Inflammatory macrophage treated with lipopolysaccharide for 1 hour (primary cell): Measurements from ENCODE around the gene SCAF11.

ENCODE experiments used
- DNase-seq, 2 donors: peaks; one replicate each; pipeline ENCODE4 v3.0.0-alpha.2; 2020 to 2022

SCAF11 gene

DNA sequence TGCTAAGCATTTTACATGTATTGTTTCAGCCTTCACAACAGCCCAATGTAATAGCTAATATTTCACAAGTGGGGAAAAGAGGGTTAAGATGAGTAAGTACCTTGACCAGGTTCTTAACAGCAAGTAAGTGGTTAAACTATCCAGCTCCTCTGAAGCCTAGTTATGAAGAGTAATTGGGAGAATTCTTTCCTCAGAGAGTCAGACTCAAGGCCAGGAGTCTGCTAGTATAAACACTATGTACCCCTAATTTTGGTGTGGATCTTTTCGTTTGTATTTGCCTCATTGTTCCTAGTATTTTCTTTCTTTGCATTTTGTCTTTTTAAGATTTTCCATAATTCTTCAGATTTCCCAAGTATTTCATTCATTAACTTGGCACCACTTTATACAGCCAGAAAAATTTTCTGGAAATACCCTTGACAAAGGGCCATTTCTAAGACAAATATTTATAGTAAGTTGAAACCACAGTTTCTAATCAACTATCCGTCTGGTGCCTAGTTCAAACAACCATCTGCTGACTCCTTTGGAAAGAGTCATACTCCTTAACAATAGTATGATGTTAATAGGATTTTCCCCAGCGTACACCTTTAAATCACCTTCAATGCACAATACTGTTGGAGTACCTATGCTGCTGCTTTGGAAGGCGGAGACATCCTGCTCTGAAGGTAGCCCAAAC is 81.2 kb downstream of the SCAF11 start:
- DNase-seq, result no peak

DNA sequence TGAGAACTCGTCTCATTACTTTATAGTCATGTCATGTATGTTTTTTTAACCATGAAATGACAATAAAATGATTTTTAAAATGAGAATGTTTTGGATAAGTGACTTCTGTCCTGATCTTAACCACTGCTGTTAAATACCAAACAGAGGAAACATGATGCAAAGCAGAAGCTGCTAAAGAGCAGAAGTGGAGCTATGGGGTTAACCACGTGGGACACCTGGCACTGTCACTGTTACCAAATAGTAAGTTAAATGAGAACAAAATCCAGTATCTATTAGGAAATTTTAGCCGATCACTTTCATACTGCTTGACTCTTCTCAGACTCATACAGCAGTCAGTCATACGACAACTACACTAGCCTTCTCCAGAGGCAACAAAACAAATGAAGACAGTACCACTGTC is 82.4 kb downstream of the SCAF11 start:
- peak in 1 of 2 donors; percentile 3 for DNase-seq

DNA sequence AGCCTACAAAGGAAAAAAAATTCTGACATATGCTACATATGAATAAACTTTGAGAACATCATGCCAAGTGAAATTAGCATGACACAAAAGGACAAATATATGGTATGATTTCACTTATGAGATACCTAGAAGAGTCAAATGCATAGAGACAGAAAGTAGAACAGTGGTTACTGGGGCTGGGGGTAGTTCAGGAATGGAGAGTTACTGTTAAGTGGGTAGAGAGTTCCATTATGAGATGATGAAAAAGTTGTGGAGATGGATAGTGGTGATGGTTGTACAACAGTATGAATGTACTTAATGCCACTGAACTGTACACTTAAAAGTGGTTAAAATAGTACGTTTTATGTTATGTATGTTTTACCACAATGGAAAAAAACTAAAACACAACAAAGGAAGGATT is 92.3 kb downstream of the SCAF11 start:
- no peak for DNase-seq

DNA sequence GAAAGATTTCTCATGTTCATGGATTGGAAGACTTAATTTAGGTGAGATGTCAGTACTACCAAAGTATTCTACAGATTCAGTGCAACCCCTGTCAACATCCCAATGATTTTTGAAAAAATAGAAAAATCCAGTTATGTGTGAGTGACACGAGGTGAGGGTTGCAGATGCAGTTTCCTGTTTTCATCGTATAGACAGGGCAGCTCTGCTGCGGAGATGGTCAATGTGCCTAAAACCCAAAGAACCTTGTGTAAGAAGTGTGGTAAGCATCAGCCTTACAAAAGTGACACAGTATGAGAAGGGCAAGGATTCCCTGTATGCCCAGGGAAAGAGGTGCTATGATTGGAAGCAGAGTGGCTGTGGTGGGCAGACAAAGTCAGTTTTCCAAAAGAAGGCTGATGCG is 94.4 kb downstream of the SCAF11 start:
- DNase-seq, result no peak

DNA sequence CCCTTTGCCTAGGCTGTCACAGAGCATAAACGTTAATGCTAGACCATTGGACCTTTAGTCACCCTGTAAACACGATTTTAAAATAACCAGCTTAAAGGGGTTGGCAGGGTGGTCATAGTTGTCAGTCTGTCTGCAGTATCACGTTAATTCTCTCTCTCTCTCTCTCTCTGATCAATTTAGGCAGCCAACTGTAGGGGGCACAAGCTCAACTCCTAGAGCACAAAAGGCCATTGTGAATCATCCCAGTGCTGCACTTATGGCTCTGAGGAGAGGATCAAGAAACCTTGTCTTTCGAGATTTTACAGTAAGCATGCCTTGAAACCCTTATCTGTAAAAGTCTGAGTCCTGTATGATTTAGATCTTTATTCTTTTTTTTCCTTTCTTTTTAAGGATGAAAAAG is 97.1 kb downstream of the SCAF11 start:
- no peak for DNase-seq

DNA sequence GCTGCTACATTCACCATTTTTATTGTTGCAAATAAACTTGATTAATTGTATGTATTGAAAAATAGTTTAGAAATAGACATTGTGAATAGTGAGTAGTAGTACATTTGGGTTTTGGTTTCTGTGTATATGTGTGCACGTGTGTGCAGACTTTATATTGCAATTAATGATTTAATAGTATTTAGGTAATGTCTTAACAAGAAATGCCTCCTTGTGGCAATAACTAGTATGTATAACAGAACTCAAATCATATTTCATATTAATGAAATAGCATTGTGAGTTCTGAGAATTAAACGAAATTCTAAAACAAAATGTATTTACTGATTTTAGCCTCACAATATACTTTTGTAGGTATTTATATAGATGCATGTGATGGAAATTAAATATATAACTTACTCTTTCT is 100.1 kb downstream of the SCAF11 start:
- no peak for DNase-seq

DNA sequence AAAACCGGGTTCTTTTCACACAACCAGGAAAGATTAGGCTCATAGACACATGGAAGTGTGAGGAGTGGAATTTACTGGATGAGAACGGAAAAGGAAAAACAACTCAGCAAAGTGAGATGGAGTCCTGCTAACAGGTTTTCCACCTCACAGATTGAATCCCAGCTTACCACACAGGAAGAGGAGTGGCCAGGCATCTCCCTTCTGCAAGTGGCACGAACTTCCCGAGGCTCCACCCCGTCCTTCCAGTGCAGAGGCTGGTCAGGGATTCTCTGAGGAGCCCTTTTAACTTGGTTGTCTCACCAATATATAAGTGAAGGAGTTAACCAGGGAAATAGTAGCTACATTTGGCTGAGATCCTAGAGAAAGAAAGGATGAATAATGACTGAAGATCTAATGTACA is 102.8 kb downstream of the SCAF11 start:
- no peak for DNase-seq

DNA sequence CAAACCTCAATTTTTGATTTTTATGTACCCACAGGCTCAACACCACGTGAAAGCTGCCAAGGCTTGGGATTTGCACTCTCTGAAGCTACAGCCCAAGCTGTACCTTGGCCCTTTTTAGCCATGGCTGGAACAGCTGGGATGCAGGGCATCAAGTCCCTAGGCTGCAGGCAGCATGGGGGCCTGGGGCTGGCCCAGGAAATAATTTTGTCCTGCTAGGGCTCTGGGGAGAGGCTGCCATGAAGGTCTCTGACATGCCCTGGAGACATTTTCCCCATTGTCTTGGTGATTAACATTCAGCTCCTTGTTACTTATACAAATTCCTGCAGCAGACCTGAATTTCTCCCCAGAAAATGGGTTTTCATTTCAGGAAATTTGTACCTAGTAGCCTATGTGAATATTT is 103.7 kb downstream of the SCAF11 start:
- DNase-seq, result no peak

DNA sequence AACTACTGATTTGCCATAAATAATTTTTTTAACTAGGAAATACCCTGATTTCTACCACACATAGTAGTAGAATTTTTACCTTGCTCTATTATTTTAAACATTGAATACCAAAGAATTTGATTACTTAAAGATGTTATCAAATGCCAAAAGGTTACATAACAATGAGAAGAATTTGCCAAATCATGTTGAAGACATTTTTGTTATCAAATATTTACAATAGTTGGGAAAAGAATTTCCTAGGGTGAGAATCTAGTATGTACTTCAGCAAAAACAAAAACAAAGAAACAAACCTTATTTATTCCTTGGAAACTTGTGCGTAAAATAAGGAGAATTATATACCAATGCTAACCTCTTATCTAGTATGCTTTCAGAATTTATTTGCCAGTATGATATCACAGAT is 107.2 kb downstream of the SCAF11 start:
- DNase-seq, result no peak

DNA sequence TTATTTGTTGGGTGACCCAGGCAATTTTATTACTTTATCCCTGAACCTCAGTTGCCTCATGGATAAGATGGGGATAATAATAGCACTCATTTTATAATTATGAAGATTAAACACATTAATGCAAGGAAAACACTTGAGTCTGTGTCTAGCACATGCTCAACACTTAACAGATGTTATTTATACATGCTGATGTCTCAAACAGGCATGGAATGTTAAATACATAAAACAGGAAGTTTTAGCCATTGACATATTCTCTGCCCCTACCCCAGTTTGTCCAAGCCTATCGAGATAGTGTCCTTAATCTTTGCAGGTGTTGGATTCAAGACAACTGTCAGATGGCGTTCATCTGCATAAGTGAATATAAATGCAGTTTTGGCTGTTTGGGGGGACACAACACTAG is 109.8 kb downstream of the SCAF11 start:
- DNase-seq, result no peak

DNA sequence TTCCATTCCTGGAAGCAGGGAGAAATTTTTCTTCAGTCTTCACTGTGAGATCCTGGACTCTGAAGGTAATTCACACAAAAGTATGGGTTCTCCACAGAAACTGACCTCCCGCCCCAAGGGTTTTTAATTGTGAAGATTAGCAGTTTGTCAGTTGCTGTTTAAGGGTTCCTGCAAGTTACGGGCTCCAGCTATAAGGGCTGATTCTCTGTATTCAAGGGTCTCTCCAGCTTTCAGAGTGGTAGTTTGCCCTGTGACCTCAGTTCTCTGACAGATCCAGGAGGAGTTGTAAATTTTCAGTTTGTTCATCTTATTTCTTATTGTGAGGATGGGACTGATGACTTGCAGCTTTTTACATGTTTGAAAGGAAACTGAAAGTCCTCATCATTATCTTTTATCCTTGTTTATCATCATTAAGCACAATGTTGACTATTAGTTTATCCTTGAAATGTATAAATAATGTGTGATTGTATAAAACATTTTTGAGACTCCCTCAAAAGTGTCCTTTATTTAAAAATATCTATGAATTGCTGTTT is 110.9 kb downstream of the SCAF11 start:
- DNase-seq, result no peak

DNA sequence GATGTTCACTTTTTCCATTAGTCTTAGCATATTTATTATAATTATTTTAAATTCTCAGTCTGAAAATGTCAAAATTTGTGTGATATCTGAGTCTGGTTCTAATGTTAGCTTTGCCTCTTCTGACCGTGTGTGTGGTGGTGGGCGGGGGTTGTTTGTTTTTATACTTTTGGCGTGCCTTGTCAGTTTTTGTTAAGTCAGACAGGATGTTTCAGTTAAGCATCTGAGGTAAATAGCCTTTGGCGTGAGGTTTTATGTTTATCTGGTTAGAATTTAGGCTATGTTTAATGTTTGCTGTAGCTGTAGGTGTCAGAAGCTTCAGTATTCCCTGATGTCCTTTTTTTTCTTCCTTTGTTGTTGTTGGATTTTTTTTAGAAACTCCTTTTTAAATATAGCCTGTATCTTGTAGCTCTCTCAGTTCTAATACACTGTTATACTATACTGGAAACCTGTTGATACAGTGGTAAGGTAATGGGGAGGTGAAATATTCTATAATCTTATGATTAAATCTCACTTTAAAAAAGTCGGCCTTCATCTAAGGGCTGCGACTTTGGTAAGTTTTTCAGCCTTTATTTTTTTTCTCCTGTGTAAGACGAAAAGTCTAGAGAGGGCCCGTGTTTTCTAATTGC is 111.6 kb downstream of the SCAF11 start:
- no peak for DNase-seq

DNA sequence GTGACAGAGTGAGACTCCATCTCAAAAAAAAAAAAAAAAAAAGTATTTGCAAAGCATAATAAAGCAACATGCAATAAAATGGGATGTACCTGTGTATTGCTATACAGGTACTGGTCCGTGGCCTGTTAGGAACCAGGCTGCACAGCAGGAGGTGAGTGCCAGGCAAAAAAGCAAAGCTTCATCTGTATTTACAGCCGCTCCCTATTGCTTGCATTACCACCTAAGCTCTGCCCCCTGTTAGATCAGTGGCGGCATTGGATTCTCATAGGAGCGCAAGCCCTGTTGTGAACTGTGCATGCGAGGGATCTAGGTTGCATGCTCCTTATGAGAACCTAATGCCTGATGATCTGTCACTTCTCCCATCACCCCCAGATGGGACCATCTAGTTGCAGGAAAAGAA is 113.3 kb downstream of the SCAF11 start:
- DNase-seq, result no peak

DNA sequence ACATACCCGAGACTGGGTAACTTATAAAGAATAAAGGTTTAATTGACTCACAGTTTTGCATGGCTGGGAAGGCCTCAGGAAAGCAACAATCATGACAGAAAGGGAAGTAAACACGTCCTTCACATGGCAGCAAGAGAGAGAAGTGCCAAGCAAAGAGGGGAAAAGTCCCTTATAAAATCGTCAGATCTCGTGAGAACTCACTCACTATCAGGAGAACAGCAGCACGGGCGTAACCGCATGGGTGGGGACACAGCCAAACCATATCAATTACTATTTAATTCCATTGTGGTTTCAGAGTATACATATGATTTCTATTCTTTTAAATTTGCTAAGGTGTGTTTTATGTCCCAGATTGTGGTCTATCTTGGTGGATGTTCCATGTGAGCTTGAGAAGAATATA is 117.9 kb downstream of the SCAF11 start:
- peak in 1 of 2 donors; percentile 4 for DNase-seq
